ENCODE results near the gene VGLL4.

DNA sequence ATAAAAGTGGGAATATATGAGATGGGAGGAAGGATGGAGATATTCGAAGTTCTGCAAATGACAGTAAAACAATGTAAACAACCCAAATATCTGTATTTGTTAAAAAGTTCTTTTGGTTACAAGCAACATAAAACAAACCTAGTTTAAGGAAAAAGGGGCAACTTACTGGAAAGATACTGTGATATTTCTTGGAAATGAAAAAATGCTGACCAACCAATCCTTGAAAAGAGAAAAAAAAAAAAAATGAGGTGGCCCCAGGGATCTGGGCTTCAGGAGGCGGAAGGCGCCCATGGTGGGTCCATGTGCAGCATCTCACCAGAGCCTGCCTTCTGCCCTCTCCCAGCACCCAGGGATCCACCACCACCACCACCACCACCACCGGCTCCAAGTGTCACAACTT is 59.1 kb downstream of the VGLL4 start:
- TF ChIP-seq, protein P1, sequence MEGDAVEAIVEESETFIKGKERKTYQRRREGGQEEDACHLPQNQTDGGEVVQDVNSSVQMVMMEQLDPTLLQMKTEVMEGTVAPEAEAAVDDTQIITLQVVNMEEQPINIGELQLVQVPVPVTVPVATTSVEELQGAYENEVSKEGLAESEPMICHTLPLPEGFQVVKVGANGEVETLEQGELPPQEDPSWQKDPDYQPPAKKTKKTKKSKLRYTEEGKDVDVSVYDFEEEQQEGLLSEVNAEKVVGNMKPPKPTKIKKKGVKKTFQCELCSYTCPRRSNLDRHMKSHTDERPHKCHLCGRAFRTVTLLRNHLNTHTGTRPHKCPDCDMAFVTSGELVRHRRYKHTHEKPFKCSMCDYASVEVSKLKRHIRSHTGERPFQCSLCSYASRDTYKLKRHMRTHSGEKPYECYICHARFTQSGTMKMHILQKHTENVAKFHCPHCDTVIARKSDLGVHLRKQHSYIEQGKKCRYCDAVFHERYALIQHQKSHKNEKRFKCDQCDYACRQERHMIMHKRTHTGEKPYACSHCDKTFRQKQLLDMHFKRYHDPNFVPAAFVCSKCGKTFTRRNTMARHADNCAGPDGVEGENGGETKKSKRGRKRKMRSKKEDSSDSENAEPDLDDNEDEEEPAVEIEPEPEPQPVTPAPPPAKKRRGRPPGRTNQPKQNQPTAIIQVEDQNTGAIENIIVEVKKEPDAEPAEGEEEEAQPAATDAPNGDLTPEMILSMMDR (conservative IDR thresholded peaks at IDR 0.05; ENCODE audit: low read length): no peak
- TF ChIP-seq EZH2phosphoT487 (IDR thresholded peaks at IDR 0.05; ENCODE audit: borderline replicate concordance, low read depth, low read length): no peak

Measured in OCI-LY7 (cell line).